ENCODE results near the gene KCNQ1. TPM values are rescaled to one million over a fixed set of nuclear protein-coding genes. Genes with fewer than 3 reads are reported as not detected.

KCNQ1 gene
- total RNA-seq, 1 donor from 2014 or later, result 52.9 TPM

GRCh38 chr11:2641623-2642022 is 196.8 kb downstream of the KCNQ1 start:
- Histone ChIP-seq H3K4me1 (no peaks in the 10 kb centered on the region), H3K36me3 (no peaks in the 10 kb centered on the region), H3K27me3 (no peaks in the 10 kb centered on the region), H3K27ac (no peak overlapping the region), H3K9me3 (peaks cover 24% of the 10 kb centered on the region), H3K4me3 (no peak overlapping the region)
- ATAC-seq (no peak), DNase-seq (no peak)
- intact Hi-C loops (cut with DNase I), result no loop called here
- no peak for TF ChIP-seq CTCF (IDR thresholded peaks at IDR 0.05)

GRCh38 chr11:2643746-2644145 is 198.9 kb downstream of the KCNQ1 start:
- no peaks in the 10 kb centered on the region for H3K4me1 ChIP-seq
- DNase-seq (no peak), ATAC-seq (no peak)
- no peaks in the 10 kb centered on the region for H3K27me3 ChIP-seq
- peaks cover 24% of the 10 kb centered on the region for H3K9me3 ChIP-seq
- intact Hi-C loops (cut with DNase I), result no loop called here
- no peak overlapping the region for H3K4me3 ChIP-seq
- no peak overlapping the region for H3K27ac ChIP-seq
- H3K36me3 ChIP-seq, result no peaks in the 10 kb centered on the region
- no peak for TF ChIP-seq CTCF (IDR thresholded peaks at IDR 0.05)

GRCh38 chr11:2644844-2645778 is 200.3 kb downstream of the KCNQ1 start:
- Histone ChIP-seq H3K36me3 (no peaks in the 10 kb centered on the region), H3K27ac (no peak overlapping the region), H3K27me3 (no peaks in the 10 kb centered on the region), H3K9me3 (peaks cover 37% of the 10 kb centered on the region), H3K4me3 (no peak overlapping the region), H3K4me1 (no peaks in the 10 kb centered on the region)
- TF ChIP-seq CTCF (IDR thresholded peaks at IDR 0.05), result no peak
- no peak for DNase-seq
- ATAC-seq, result no peak
- intact Hi-C loops (cut with DNase I), result no loop called here

GRCh38 chr11:2645779-2646118 is 200.9 kb downstream of the KCNQ1 start:
- no peak for DNase-seq
- no peak for ATAC-seq
- Histone ChIP-seq H3K27me3 (no peaks in the 10 kb centered on the region), H3K4me3 (no peak overlapping the region), H3K9me3 (peaks cover 42% of the 10 kb centered on the region), H3K27ac (no peak overlapping the region), H3K36me3 (no peaks in the 10 kb centered on the region), H3K4me1 (no peaks in the 10 kb centered on the region)
- no peak for TF ChIP-seq CTCF (IDR thresholded peaks at IDR 0.05)
- intact Hi-C loops (cut with DNase I), result no loop called here

GRCh38 chr11:2647167-2647566 is 202.4 kb downstream of the KCNQ1 start:
- no peak for ATAC-seq

More at GRCh38 chr11:2647167-2647566, 202.4 kb downstream of the KCNQ1 start:
- H3K9me3 ChIP-seq, result peaks cover 42% of the 10 kb centered on the region
- H3K4me1 ChIP-seq, result no peaks in the 10 kb centered on the region
- TF ChIP-seq CTCF (IDR thresholded peaks at IDR 0.05), result no peak
- no peak for DNase-seq
- H3K36me3 ChIP-seq, result no peaks in the 10 kb centered on the region
- intact Hi-C loops (cut with DNase I), result no loop called here
- no peaks in the 10 kb centered on the region for H3K27me3 ChIP-seq
- H3K4me3 ChIP-seq, result no peak overlapping the region
- no peak overlapping the region for H3K27ac ChIP-seq

All from upper lobe of right lung (tissue), 1 donor.